ENCODE measurements around the gene ISLR.

ISLR gene

DNA sequence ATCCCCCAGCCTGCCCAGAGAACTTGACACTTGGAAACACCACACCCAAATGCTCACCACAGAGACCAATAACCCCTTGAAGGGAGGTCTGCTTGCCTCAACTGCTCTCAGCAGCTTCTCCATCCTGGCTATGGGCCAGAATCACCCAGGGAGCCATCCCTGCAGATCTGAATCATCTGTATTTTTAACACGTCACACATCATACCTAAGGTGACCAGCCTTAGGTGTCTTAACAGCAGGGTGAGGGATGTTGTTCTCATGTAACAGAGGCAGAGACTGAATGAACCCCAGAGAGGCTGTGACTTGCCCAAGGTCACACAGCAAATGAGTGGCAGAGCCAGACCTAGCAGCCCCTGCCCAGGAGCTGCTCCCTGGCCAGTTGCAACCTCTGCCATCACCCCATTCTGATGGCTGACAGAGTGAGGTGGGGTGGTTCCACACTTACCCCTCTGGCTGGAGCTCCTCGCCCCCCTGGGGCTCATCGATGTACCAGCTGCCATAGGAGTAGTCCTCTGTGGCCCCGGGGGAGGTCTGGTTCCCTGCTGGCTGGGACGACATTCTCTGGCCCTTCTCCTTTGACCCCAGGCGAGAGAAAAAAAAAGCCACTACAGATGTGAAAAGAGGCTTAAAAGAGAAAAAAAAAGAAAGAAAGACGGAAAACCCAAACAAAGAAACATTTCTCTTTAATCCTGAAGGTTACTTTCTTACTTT is 28.4 kb downstream of the ISLR start:
- peak overlapping the region; percentile 60 for H3K4me3 ChIP-seq (ENCODE audit: low read depth, low read length)
- no peaks in the 10 kb centered on the region for H3K9me3 ChIP-seq (ENCODE audit: control insufficient read depth, insufficient read depth, low read length)
- peaks cover 35% of the 10 kb centered on the region for H3K4me1 ChIP-seq (ENCODE audit: control insufficient read depth, insufficient read depth, low read length)
- H3K9ac ChIP-seq (ENCODE audit: low read depth, low read length), result no peak overlapping the region; the same call in 1 of the 2 replicates
- no peaks in the 10 kb centered on the region for H3K36me3 ChIP-seq (ENCODE audit: control insufficient read depth, insufficient read depth, low read length)
- H3K27me3 ChIP-seq (ENCODE audit: control insufficient read depth, insufficient read depth, low read length), result peaks cover 14% of the 10 kb centered on the region
- peak overlapping the region; percentile 79 for H3K27ac ChIP-seq (ENCODE audit: low read depth, low read length)

- Histone ChIP-seq H3K4me3 (ENCODE audit: low read depth, low read length) (peak within 1 kb of the TSS; percentile 60), H3K9me3 (ENCODE audit: control insufficient read depth, insufficient read depth, low read length) (no peaks in the 10 kb centered on the region), H3K27ac (ENCODE audit: low read depth, low read length) (peak within 1 kb of the TSS; percentile 79), H3K4me1 (ENCODE audit: control insufficient read depth, insufficient read depth, low read length) (peaks cover 35% of the 10 kb centered on the region), H3K9ac (ENCODE audit: low read depth, low read length) (no peak within 1 kb of the TSS; the same call in 1 of the 2 replicates), H3K27me3 (ENCODE audit: control insufficient read depth, insufficient read depth, low read length) (peaks cover 21% of the 10 kb centered on the region), H3K36me3 (ENCODE audit: control insufficient read depth, insufficient read depth, low read length) (no peaks in the 10 kb centered on the region)
These were observed 29.2 kb downstream of the ISLR start, which contains the start of gene STRA6 for GRCh38 chr15:74202452-74203401. TSS of gene STRA6 (minus strand) at chr15:74202787. CDS start at chr15:74202267, 520 bp downstream.

DNA sequence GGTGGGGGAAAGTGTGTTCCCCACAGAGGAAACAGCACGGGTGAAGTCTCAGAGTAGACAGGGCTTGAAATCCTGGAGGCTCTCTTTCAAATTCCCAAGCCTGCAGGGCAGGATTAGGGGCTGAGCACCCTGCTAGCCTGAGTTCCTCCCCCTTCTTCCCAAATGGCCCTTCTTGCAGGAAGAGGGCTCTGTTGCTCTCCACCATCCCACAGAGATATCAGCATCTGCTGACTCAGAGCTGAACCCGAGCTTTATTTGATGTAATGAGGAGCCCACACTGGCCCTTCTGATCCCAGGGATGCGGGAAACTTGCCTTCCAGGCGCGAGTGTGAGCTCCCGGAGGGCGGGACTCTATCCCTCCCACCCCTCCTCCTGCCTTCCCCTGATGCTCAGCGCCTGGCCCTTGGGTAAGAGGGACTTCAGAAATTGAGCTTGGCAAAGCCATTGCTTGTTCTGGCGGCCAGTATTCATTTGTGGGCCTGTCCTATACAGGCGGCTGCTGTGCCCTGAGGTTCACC is 30.5 kb downstream of the ISLR start:
- Histone ChIP-seq H3K27me3 (ENCODE audit: control insufficient read depth, insufficient read depth, low read length) (peaks cover 27% of the 10 kb centered on the region), H3K9me3 (ENCODE audit: control insufficient read depth, insufficient read depth, low read length) (no peaks in the 10 kb centered on the region), H3K27ac (ENCODE audit: low read depth, low read length) (peak overlapping the region; percentile 79), H3K36me3 (ENCODE audit: control insufficient read depth, insufficient read depth, low read length) (no peaks in the 10 kb centered on the region), H3K4me3 (ENCODE audit: low read depth, low read length) (peak overlapping the region; percentile 60), H3K4me1 (ENCODE audit: control insufficient read depth, insufficient read depth, low read length) (peaks cover 43% of the 10 kb centered on the region), H3K9ac (ENCODE audit: low read depth, low read length) (no peak overlapping the region)

GRCh38 chr15:74205582-74205947 is 32.1 kb downstream of the ISLR start:
- no peak overlapping the region for H3K27ac ChIP-seq (ENCODE audit: low read depth, low read length)

GRCh38 chr15:74206801-74207281 is 33.3 kb downstream of the ISLR start:
- Histone ChIP-seq H3K9me3 (ENCODE audit: control insufficient read depth, insufficient read depth, low read length) (no peaks in the 10 kb centered on the region), H3K4me1 (ENCODE audit: control insufficient read depth, insufficient read depth, low read length) (peaks cover 47% of the 10 kb centered on the region), H3K9ac (ENCODE audit: low read depth, low read length) (no peak overlapping the region), H3K27ac (ENCODE audit: low read depth, low read length) (no peak overlapping the region), H3K36me3 (ENCODE audit: control insufficient read depth, insufficient read depth, low read length) (no peaks in the 10 kb centered on the region), H3K27me3 (ENCODE audit: control insufficient read depth, insufficient read depth, low read length) (peaks cover 30% of the 10 kb centered on the region), H3K4me3 (ENCODE audit: low read depth, low read length) (no peak overlapping the region)

More at GRCh38 chr15:74205582-74205947, 32.1 kb downstream of the ISLR start:
- peaks cover 54% of the 10 kb centered on the region for H3K4me1 ChIP-seq (ENCODE audit: control insufficient read depth, insufficient read depth, low read length)
- H3K36me3 ChIP-seq (ENCODE audit: control insufficient read depth, insufficient read depth, low read length), result no peaks in the 10 kb centered on the region
- no peak overlapping the region for H3K9ac ChIP-seq (ENCODE audit: low read depth, low read length)
- peaks cover 30% of the 10 kb centered on the region for H3K27me3 ChIP-seq (ENCODE audit: control insufficient read depth, insufficient read depth, low read length)
- H3K4me3 ChIP-seq (ENCODE audit: low read depth, low read length), result no peak overlapping the region
- no peaks in the 10 kb centered on the region for H3K9me3 ChIP-seq (ENCODE audit: control insufficient read depth, insufficient read depth, low read length)

- Histone ChIP-seq H3K36me3 (ENCODE audit: control insufficient read depth, insufficient read depth, low read length) (no peaks in the 10 kb centered on the region), H3K9me3 (ENCODE audit: control insufficient read depth, insufficient read depth, low read length) (no peaks in the 10 kb centered on the region), H3K9ac (ENCODE audit: low read depth, low read length) (no peak overlapping the region), H3K4me3 (ENCODE audit: low read depth, low read length) (no peak overlapping the region), H3K4me1 (ENCODE audit: control insufficient read depth, insufficient read depth, low read length) (peaks cover 52% of the 10 kb centered on the region), H3K27ac (ENCODE audit: low read depth, low read length) (peak overlapping the region; percentile 20), H3K27me3 (ENCODE audit: control insufficient read depth, insufficient read depth, low read length) (peaks cover 30% of the 10 kb centered on the region)
These were observed 34.3 kb downstream of the ISLR start for GRCh38 chr15:74207652-74208440.

- Histone ChIP-seq H3K4me3 (ENCODE audit: low read depth, low read length) (0 out of 2 replicates have a peak overlapping the region, but pooled peaks have one; percentile 14), H3K9ac (ENCODE audit: low read depth, low read length) (no peak overlapping the region), H3K4me1 (ENCODE audit: control insufficient read depth, insufficient read depth, low read length) (peaks cover 53% of the 10 kb centered on the region), H3K27me3 (ENCODE audit: control insufficient read depth, insufficient read depth, low read length) (peaks cover 29% of the 10 kb centered on the region), H3K27ac (ENCODE audit: low read depth, low read length) (peak overlapping the region; percentile 77), H3K9me3 (ENCODE audit: control insufficient read depth, insufficient read depth, low read length) (no peaks in the 10 kb centered on the region), H3K36me3 (ENCODE audit: control insufficient read depth, insufficient read depth, low read length) (no peaks in the 10 kb centered on the region)
These were observed 35.0 kb downstream of the ISLR start for GRCh38 chr15:74208496-74208895.

DNA sequence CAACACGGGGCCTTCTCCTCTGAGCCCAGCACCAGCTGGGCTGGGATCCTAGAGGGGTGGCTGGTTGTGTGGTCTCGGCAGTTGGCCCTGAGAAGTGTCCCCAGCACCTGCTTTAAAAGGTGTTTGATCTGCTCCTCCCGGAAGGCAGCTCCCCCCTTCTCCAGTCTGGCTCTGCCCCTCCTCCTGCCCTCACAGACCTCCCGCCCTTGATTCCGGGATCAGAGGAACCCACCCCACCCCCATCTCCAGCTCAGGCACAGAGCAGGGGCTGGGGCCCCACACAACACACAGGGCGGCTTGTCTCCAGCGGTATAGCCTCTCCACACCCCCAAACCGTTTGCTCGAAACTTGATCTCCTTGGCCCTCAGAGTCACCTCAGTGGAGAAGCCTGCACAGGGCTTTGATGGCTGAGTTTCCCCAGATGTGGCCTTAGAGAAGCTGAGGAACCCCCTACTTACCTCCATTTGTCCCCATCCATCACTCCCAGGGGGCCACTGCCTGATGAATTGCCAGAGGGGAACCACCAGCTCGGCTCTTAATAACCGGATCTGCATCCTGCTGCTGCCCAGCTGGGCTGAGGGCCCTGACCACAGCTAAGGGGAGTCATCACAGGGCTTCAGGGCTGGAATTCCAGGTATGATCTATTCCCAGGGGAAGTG is 35.5 kb downstream of the ISLR start:
- Histone ChIP-seq H3K4me1 (ENCODE audit: control insufficient read depth, insufficient read depth, low read length) (peaks cover 53% of the 10 kb centered on the region), H3K27ac (ENCODE audit: low read depth, low read length) (peak overlapping the region; percentile 77), H3K27me3 (ENCODE audit: control insufficient read depth, insufficient read depth, low read length) (peaks cover 29% of the 10 kb centered on the region), H3K36me3 (ENCODE audit: control insufficient read depth, insufficient read depth, low read length) (no peaks in the 10 kb centered on the region), H3K9me3 (ENCODE audit: control insufficient read depth, insufficient read depth, low read length) (no peaks in the 10 kb centered on the region), H3K9ac (ENCODE audit: low read depth, low read length) (no peak overlapping the region), H3K4me3 (ENCODE audit: low read depth, low read length) (peak overlapping the region; percentile 14; the same call in 1 of the 2 replicates)

GRCh38 chr15:74209560-74209958 is 36.0 kb downstream of the ISLR start:
- Histone ChIP-seq H3K9ac (ENCODE audit: low read depth, low read length) (no peak overlapping the region), H3K27me3 (ENCODE audit: control insufficient read depth, insufficient read depth, low read length) (peaks cover 29% of the 10 kb centered on the region)

More at GRCh38 chr15:74209560-74209958, 36.0 kb downstream of the ISLR start:
- no peaks in the 10 kb centered on the region for H3K9me3 ChIP-seq (ENCODE audit: control insufficient read depth, insufficient read depth, low read length)
- H3K36me3 ChIP-seq (ENCODE audit: control insufficient read depth, insufficient read depth, low read length), result no peaks in the 10 kb centered on the region
- H3K4me3 ChIP-seq (ENCODE audit: low read depth, low read length), result no peak overlapping the region
- peaks cover 54% of the 10 kb centered on the region for H3K4me1 ChIP-seq (ENCODE audit: control insufficient read depth, insufficient read depth, low read length)
- H3K27ac ChIP-seq (ENCODE audit: low read depth, low read length), result peak overlapping the region; percentile 77
